BLaER1 treated with 17β-estradiol and CSF1 and Interleukin-3, amounts not matched to agents 10 nM and 100 nM (cell line): ENCODE measurements around the gene ZNF354B.

Experiments
- H3K27ac ChIP-seq, 11 experiments: shearing (Covaris generic); formaldehyde crosslinking; 2 replicates each; pipeline ENCODE4 v1.8.1; 2022
- H3K27me3 ChIP-seq, 11 experiments: shearing (Covaris generic); formaldehyde crosslinking; 2 replicates each; pipeline ENCODE4 v1.8.1; 2022
- H3K36me3 ChIP-seq, 11 experiments: shearing (Covaris generic); formaldehyde crosslinking; 2 replicates each; pipeline ENCODE4 v1.8.1; 2022
- H3K4me1 ChIP-seq, 10 experiments: shearing (Covaris generic); formaldehyde crosslinking; 2 replicates each; pipeline ENCODE4 v1.8.1; 2022
- H3K4me2 ChIP-seq, 11 experiments: shearing (Covaris generic); formaldehyde crosslinking; 2 replicates each; pipeline ENCODE4 v1.8.1; 2022
- H3K4me3 ChIP-seq, 10 experiments: shearing (Covaris generic); formaldehyde crosslinking; 2 replicates each; pipeline ENCODE4 v1.8.1; 2022
- H3K9ac ChIP-seq, 11 experiments: shearing (Covaris generic); formaldehyde crosslinking; 2 replicates each; pipeline ENCODE4 v1.8.1; 2022
- H3K9me3 ChIP-seq, 11 experiments: shearing (Covaris generic); formaldehyde crosslinking; replicated peaks in 1 of 11; 2 replicates each; pipeline ENCODE4 v1.8.1; 2022
- H4K20me1 ChIP-seq, 11 experiments: shearing (Covaris generic); formaldehyde crosslinking; 2 replicates each; pipeline ENCODE4 v1.8.1; 2022
- Cebpa-rat ChIP-seq, 11 experiments: shearing (Covaris generic); IDR thresholded peaks; 2 replicates each; pipeline ENCODE4 v1.8.1; 2022

ZNF354B gene

GRCh38 chr5:178859625-178860521 is at the start of gene ZNF354B:
ZNF354B (plus strand) TSS chr5:178859953; CDS start chr5:178861048, 1,095 bp downstream.
- Histone ChIP-seq H3K4me2 (peak within 1 kb of the TSS; percentile 63 to 86 (median 78)), H3K9me3 (peaks cover 14 to 56% (median 31%) of the 10 kb centered on the region in 11 experiments), H3K4me1 (peaks cover 12 to 30% (median 21%) of the 10 kb centered on the region in 10 experiments; a peak in 17 of 20 replicates), H3K9ac (peak within 1 kb of the TSS; percentile 88 to 98 (median 95)), H4K20me1 (peaks cover 0 to 8% (median 0%) of the 10 kb centered on the region in 11 experiments; a peak in 3 of 22 replicates), H3K27me3 (no peaks in the 10 kb centered on the region), H3K27ac (peak within 1 kb of the TSS; percentile 88 to 95 (median 92)), H3K36me3 (peaks cover 34 to 38% (median 37%) of the 10 kb centered on the region in 11 experiments), H3K4me3 (peak within 1 kb of the TSS; percentile 85 to 99 (median 92))
- TF ChIP-seq Cebpa-rat (IDR thresholded peaks at IDR 0.05) = peak in 3 of 11 experiments; percentile 38 to 58 (median 41); a peak in 2 of 22 replicates

- Histone ChIP-seq H3K9ac (no peak overlapping the region), H3K36me3 (no peaks in the 10 kb centered on the region), H3K4me3 (no peak overlapping the region), H3K4me2 (no peak overlapping the region), H4K20me1 (no peaks in the 10 kb centered on the region), H3K27me3 (no peaks in the 10 kb centered on the region), H3K27ac (no peak overlapping the region), H3K4me1 (no peaks in the 10 kb centered on the region), H3K9me3 (peaks cover 0 to 10% (median 4%) of the 10 kb centered on the region in 11 experiments; a peak in 9 of 22 replicates)
- TF ChIP-seq Cebpa-rat (IDR thresholded peaks at IDR 0.05) = no peak
Observed at GRCh38 chr5:178817506-178817905, 42.2 kb upstream of the ZNF354B start.

- Histone ChIP-seq H3K9ac (no peak overlapping the region), H3K4me1 (no peaks in the 10 kb centered on the region), H3K27ac (no peak overlapping the region), H3K36me3 (no peaks in the 10 kb centered on the region), H3K4me2 (no peak overlapping the region), H4K20me1 (no peaks in the 10 kb centered on the region), H3K9me3 (peaks cover 0 to 14% (median 6%) of the 10 kb centered on the region in 11 experiments; a peak in 10 of 22 replicates), H3K4me3 (no peak overlapping the region), H3K27me3 (no peaks in the 10 kb centered on the region)
- no peak for TF ChIP-seq Cebpa-rat (IDR thresholded peaks at IDR 0.05)
Observed at GRCh38 chr5:178818094-178818493, 41.7 kb upstream of the ZNF354B start.

GRCh38 chr5:178820001-178820400 is 39.8 kb upstream of the ZNF354B start:
- Histone ChIP-seq H3K4me2 (no peak overlapping the region), H3K9me3 (peaks cover 4 to 23% (median 13%) of the 10 kb centered on the region in 11 experiments; a peak in 14 of 22 replicates), H3K36me3 (no peaks in the 10 kb centered on the region), H4K20me1 (no peaks in the 10 kb centered on the region), H3K4me3 (no peak overlapping the region), H3K27ac (no peak overlapping the region), H3K27me3 (no peaks in the 10 kb centered on the region), H3K9ac (no peak overlapping the region), H3K4me1 (no peaks in the 10 kb centered on the region)
- no peak for TF ChIP-seq Cebpa-rat (IDR thresholded peaks at IDR 0.05)

- peaks cover 4 to 23% (median 13%) of the 10 kb centered on the region in 11 experiments; a peak in 14 of 22 replicates for H3K9me3 ChIP-seq
- H3K4me3 ChIP-seq = no peak overlapping the region
- TF ChIP-seq Cebpa-rat (IDR thresholded peaks at IDR 0.05) = no peak
- no peaks in the 10 kb centered on the region for H3K27me3 ChIP-seq
- H3K27ac ChIP-seq = no peak overlapping the region
- no peaks in the 10 kb centered on the region for H3K36me3 ChIP-seq
- no peaks in the 10 kb centered on the region for H4K20me1 ChIP-seq
- peaks cover 0 to 15% (median 13%) of the 10 kb centered on the region in 10 experiments; a peak in 16 of 20 replicates for H3K4me1 ChIP-seq
- no peak overlapping the region for H3K4me2 ChIP-seq
- no peak overlapping the region for H3K9ac ChIP-seq
Observed at GRCh38 chr5:178825444-178825843, 34.3 kb upstream of the ZNF354B start.

GRCh38 chr5:178826216-178826615 is 33.5 kb upstream of the ZNF354B start:
- H4K20me1 ChIP-seq = no peaks in the 10 kb centered on the region
- no peak overlapping the region for H3K27ac ChIP-seq

GRCh38 chr5:178827636-178828035 is 32.1 kb upstream of the ZNF354B start:
- Histone ChIP-seq H3K9me3 (peaks cover 3 to 20% (median 7%) of the 10 kb centered on the region in 11 experiments; a peak in 10 of 22 replicates), H3K27me3 (no peaks in the 10 kb centered on the region), H4K20me1 (no peaks in the 10 kb centered on the region), H3K4me1 (peaks cover 0 to 15% (median 13%) of the 10 kb centered on the region in 10 experiments; a peak in 16 of 20 replicates), H3K4me3 (no peak overlapping the region), H3K27ac (no peak overlapping the region), H3K9ac (no peak overlapping the region), H3K4me2 (no peak overlapping the region), H3K36me3 (no peaks in the 10 kb centered on the region)
- TF ChIP-seq Cebpa-rat (IDR thresholded peaks at IDR 0.05) = no peak

More at GRCh38 chr5:178826216-178826615, 33.5 kb upstream of the ZNF354B start:
- Histone ChIP-seq H3K4me3 (no peak overlapping the region), H3K9ac (no peak overlapping the region), H3K27me3 (no peaks in the 10 kb centered on the region), H3K4me1 (peaks cover 0 to 15% (median 13%) of the 10 kb centered on the region in 10 experiments; a peak in 16 of 20 replicates), H3K9me3 (peaks cover 4 to 23% (median 13%) of the 10 kb centered on the region in 11 experiments; a peak in 14 of 22 replicates), H3K36me3 (no peaks in the 10 kb centered on the region), H3K4me2 (no peak overlapping the region)
- no peak for TF ChIP-seq Cebpa-rat (IDR thresholded peaks at IDR 0.05)

- Histone ChIP-seq H3K4me1 (peaks cover 0 to 15% (median 13%) of the 10 kb centered on the region in 10 experiments; a peak in 16 of 20 replicates), H3K36me3 (no peaks in the 10 kb centered on the region), H4K20me1 (no peaks in the 10 kb centered on the region), H3K27me3 (no peaks in the 10 kb centered on the region), H3K9me3 (peaks cover 0 to 8% (median 0%) of the 10 kb centered on the region in 11 experiments; a peak in 1 of 22 replicates), H3K9ac (no peak overlapping the region), H3K4me2 (no peak overlapping the region), H3K27ac (no peak overlapping the region), H3K4me3 (no peak overlapping the region)
- no peak for TF ChIP-seq Cebpa-rat (IDR thresholded peaks at IDR 0.05)
Observed at GRCh38 chr5:178831049-178831448, 28.7 kb upstream of the ZNF354B start.

GRCh38 chr5:178832618-178833201 is 27.0 kb upstream of the ZNF354B start:
- no peak for TF ChIP-seq Cebpa-rat (IDR thresholded peaks at IDR 0.05)
- H3K9ac ChIP-seq = no peak overlapping the region
- H3K9me3 ChIP-seq = peaks cover 0 to 8% (median 0%) of the 10 kb centered on the region in 11 experiments; a peak in 1 of 22 replicates
- H3K4me3 ChIP-seq = no peak overlapping the region
- H3K36me3 ChIP-seq = no peaks in the 10 kb centered on the region
- no peaks in the 10 kb centered on the region for H4K20me1 ChIP-seq
- H3K27ac ChIP-seq = no peak overlapping the region
- H3K4me1 ChIP-seq = peaks cover 0 to 15% (median 13%) of the 10 kb centered on the region in 10 experiments; a peak in 16 of 20 replicates
- no peaks in the 10 kb centered on the region for H3K27me3 ChIP-seq
- no peak overlapping the region for H3K4me2 ChIP-seq
